CD14-positive monocyte (primary cell): ENCODE data around the gene ENDOV. TPM values are rescaled to one million over a fixed set of nuclear protein-coding genes. Genes with fewer than 3 reads are reported as not detected.

Experiments used
- DNase-seq, 3 donors: peaks; one replicate each; pipeline ENCODE4 v3.0.0-alpha.2; 2011 to 2022
- H2AFZ ChIP-seq: 2 replicates; pipeline ENCODE4 v1.6.0; 2012; ENCODE audit warnings: mild to moderate bottlenecking, low read depth, low read length, inconsistent platforms; ENCODE audit not compliant: insufficient read depth, poor library complexity, severe bottlenecking
- H3K27ac ChIP-seq, 2 donors: 1 replicate in 1 of 2; 2 replicates in 1 of 2; pipeline ENCODE4 v1.5.1; 2012 to 2013; ENCODE audit warnings: low read length in 2 of 2, control low read depth in 1 of 2, inconsistent platforms in 1 of 2, low read depth in 1 of 2, mild to moderate bottlenecking in 1 of 2
- H3K27me3 ChIP-seq, 2 donors: one replicate each; pipeline versions ENCODE4 v1.6.0 to v1.6.1; 2011 to 2013; ENCODE audit warnings: low read length in 2 of 2; ENCODE audit not compliant: control insufficient read depth in 2 of 2, insufficient read depth in 2 of 2
- H3K36me3 ChIP-seq, 2 donors: replicated peaks in 1 of 2; 1 replicate in 1 of 2; 2 replicates in 1 of 2; pipeline versions ENCODE4 v1.5.1 to v1.6.1; 2012 to 2013; ENCODE audit warnings: low read length in 2 of 2, control low read depth in 1 of 2, inconsistent platforms in 1 of 2, mild to moderate bottlenecking in 1 of 2; ENCODE audit not compliant: insufficient read depth in 2 of 2, control insufficient read depth in 1 of 2
- H3K4me1 ChIP-seq, 2 donors: 1 replicate in 1 of 2; 2 replicates in 1 of 2; pipeline versions ENCODE4 v1.5.1 to v1.6.1; 2012 to 2013; ENCODE audit warnings: low read length in 2 of 2, control low read depth in 1 of 2, inconsistent platforms in 1 of 2, mild to moderate bottlenecking in 1 of 2, moderate library complexity in 1 of 2; ENCODE audit not compliant: insufficient read depth in 2 of 2, control insufficient read depth in 1 of 2
- H3K4me2 ChIP-seq: replicated peaks from 2 replicates; pipeline ENCODE3; 2012; ENCODE audit warnings: low read length, moderate library complexity, mild to moderate bottlenecking; ENCODE audit not compliant: poor library complexity, severe bottlenecking; ENCODE audit errors: extremely low read depth
- H3K4me3 ChIP-seq, 3 experiments: fragments of 200-600 bp in 1 of 3; sonication (generic) in 1 of 3; replicated peaks in 1 of 3; 1 replicate in 2 of 3; 2 replicates in 1 of 3; pipeline ENCODE4 v1.5.1; 2011 to 2013; ENCODE audit warnings: low read length in 3 of 3, mild to moderate bottlenecking in 3 of 3, control low read depth in 2 of 3, low read depth in 2 of 3, inconsistent platforms in 1 of 3, moderate library complexity in 1 of 3
- H3K79me2 ChIP-seq: 2 replicates; pipeline ENCODE4 v1.6.0; 2012; ENCODE audit warnings: mild to moderate bottlenecking, control low read depth, inconsistent platforms, low read length, moderate library complexity; ENCODE audit not compliant: insufficient read depth
- H3K9ac ChIP-seq: 2 replicates; pipeline ENCODE4 v1.6.0; 2017; ENCODE audit warnings: low read length, mild to moderate bottlenecking; ENCODE audit not compliant: insufficient read depth, poor library complexity, severe bottlenecking
- H3K9me3 ChIP-seq, 2 donors: replicated peaks in 1 of 2; 1 replicate in 1 of 2; 2 replicates in 1 of 2; pipeline versions ENCODE4 v1.5.1 to v1.6.1; 2012 to 2013; ENCODE audit warnings: low read length in 2 of 2, control low read depth in 1 of 2; ENCODE audit not compliant: control insufficient read depth in 1 of 2, insufficient read depth in 1 of 2
- H4K20me1 ChIP-seq: 2 replicates; pipeline ENCODE4 v1.6.0; 2012; ENCODE audit warnings: mild to moderate bottlenecking, low read length, control low read depth, moderate library complexity; ENCODE audit not compliant: insufficient read depth
- H3K27ac Mint-ChIP-seq, 7 donors: one replicate each; pipeline ENCODE4 v1.8.0; 2020; ENCODE audit warnings: mild to moderate bottlenecking in 7 of 7, mixed read lengths in 7 of 7, moderate library complexity in 6 of 7, inconsistent platforms in 2 of 7
- H3K27me3 Mint-ChIP-seq, 3 donors: one replicate each; pipeline ENCODE4 v1.8.0; 2021 to 2022; ENCODE audit warnings: low read depth in 3 of 3, mild to moderate bottlenecking in 3 of 3, mixed read lengths in 3 of 3, moderate library complexity in 3 of 3, inconsistent platforms in 1 of 3
- H3K36me3 Mint-ChIP-seq, 2 donors: one replicate each; pipeline ENCODE4 v1.8.0; 2020; ENCODE audit warnings: mixed read lengths in 2 of 2, inconsistent platforms in 1 of 2, mild to moderate bottlenecking in 1 of 2
- H3K4me1 Mint-ChIP-seq: one replicate; pipeline ENCODE4 v1.8.0; 2020; ENCODE audit warnings: mild to moderate bottlenecking, mixed read lengths
- H3K4me3 Mint-ChIP-seq, 2 donors: one replicate each; pipeline ENCODE4 v1.8.0; 2020; ENCODE audit warnings: mild to moderate bottlenecking in 2 of 2, mixed read lengths in 2 of 2, moderate library complexity in 1 of 2
- H3K9me3 Mint-ChIP-seq, 7 donors: one replicate each; pipeline ENCODE4 v1.8.0; 2020 to 2022; ENCODE audit warnings: mixed read lengths in 7 of 7, mild to moderate bottlenecking in 6 of 7, moderate library complexity in 6 of 7, inconsistent platforms in 2 of 7
- CTCF ChIP-seq: fragments of 200-600 bp; IDR thresholded peaks from one replicate; pipeline ENCODE4 v1.8.0; 2022; ENCODE audit warnings: antibody characterized with exemption, mild to moderate bottlenecking
- WGBS: methylation state at CpG from one replicate; pipeline ENCODE4 v1.1.5; 2013; ENCODE audit warnings: missing lambda C conversion rate; ENCODE audit not compliant: insufficient coverage; 5-methylcytosine and 5-hydroxymethylcytosine counted together
- intact Hi-C, 2 donors: fragments of 100-400 bp; cut with micrococcal nuclease; formaldehyde crosslinking; loops; one replicate each; pipeline versions ENCODE4 v1.15.0 to v1.15.1; 2023
- polyA plus RNA-seq, 3 donors: library from polyadenylated mRNA; depleted of rRNA in 1 of 3; unstranded in 2 of 3; stranded (reverse) in 1 of 3; fragments of 300-500 nt in 2 of 3; fragments of >200 nt in 1 of 3; fragmentation: Illumina TruSeq in 2 of 3; gene quantifications; 1 replicate in 2 of 3; 2 replicates in 1 of 3; pipeline ENCODE4 v1.2.3, GENCODE V29; 2012 to 2021

The ENDOV gene
- polyA plus RNA-seq, 3 donors = 10.4 to 15.7 (median 13.3) TPM

GRCh38 chr17:80446645-80447405 is 31.9 kb downstream of the ENDOV start:
- H3K36me3 ChIP-seq = no peaks in the 10 kb centered on the region
- no peak overlapping the region for H3K4me3 ChIP-seq
- no peaks in the 10 kb centered on the region for H3K79me2 ChIP-seq
- intact Hi-C loops = no loop called here
- H4K20me1 ChIP-seq = no peaks in the 10 kb centered on the region
- no peaks in the 10 kb centered on the region for H3K27me3 ChIP-seq
- H3K27ac Mint-ChIP-seq = no peak overlapping the region
- H3K9me3 ChIP-seq = no peaks in the 10 kb centered on the region
- DNase-seq = no peak
- no peak overlapping the region for H3K4me2 ChIP-seq
- no peaks in the 10 kb centered on the region for H3K4me1 Mint-ChIP-seq
- no peak overlapping the region for H3K4me3 Mint-ChIP-seq
- 89% methylated on average over 5 of the region's 12 CpGs for WGBS
- H3K27me3 Mint-ChIP-seq = peaks cover 1 to 4% (median 2%) of the 10 kb centered on the region in 3 donors
- no peaks in the 10 kb centered on the region for H3K4me1 ChIP-seq
- H3K27ac ChIP-seq = no peak overlapping the region
- no peak overlapping the region for H3K9ac ChIP-seq
- TF ChIP-seq CTCF = no peak
- H2AFZ ChIP-seq = no peak overlapping the region
- H3K36me3 Mint-ChIP-seq = no peaks in the 10 kb centered on the region
- peaks cover 0 to 4% (median 1%) of the 10 kb centered on the region in 7 donors for H3K9me3 Mint-ChIP-seq

- Histone ChIP-seq H3K27ac (no peak overlapping the region), H3K9ac (no peak overlapping the region), H3K4me2 (no peak overlapping the region), H2AFZ (no peak overlapping the region), H4K20me1 (no peaks in the 10 kb centered on the region), H3K9me3 (no peaks in the 10 kb centered on the region), H3K79me2 (no peaks in the 10 kb centered on the region), H3K4me3 (no peak overlapping the region), H3K27me3 (no peaks in the 10 kb centered on the region), H3K4me1 (no peaks in the 10 kb centered on the region), H3K36me3 (no peaks in the 10 kb centered on the region)
- Mint-ChIP-seq H3K4me3 (no peak overlapping the region), H3K36me3 (no peaks in the 10 kb centered on the region), H3K27me3 (peaks cover 1 to 5% (median 5%) of the 10 kb centered on the region in 3 donors), H3K9me3 (peaks cover 0 to 4% (median 1%) of the 10 kb centered on the region in 7 donors), H3K27ac (peak overlapping the region in 1 of 7 donors; percentile 31), H3K4me1 (no peaks in the 10 kb centered on the region)
- DNase-seq = no peak
- intact Hi-C loops = no loop called here
- WGBS = 88% methylated on average over 3 of the region's 4 CpGs
- no peak for TF ChIP-seq CTCF
Observed at GRCh38 chr17:80447790-80448189, 32.8 kb downstream of the ENDOV start.
